ENCODE data around the gene ABHD2. TPM values are rescaled to one million over a fixed set of nuclear protein-coding genes. Genes with fewer than 3 reads are reported as not detected.
A peak's percentile ranks its signal among the peaks of the same experiment; 100 is the strongest.

Gene ABHD2
- total RNA-seq, 1 experiment from 2014 or later, result 15.6 TPM

- Histone ChIP-seq H2BK12ac (ENCODE audit: insufficient read length, low read depth, low read length) (no peak overlapping the region), H3K9me3 (ENCODE audit: control insufficient read depth, low read depth, low read length) (no peaks in the 10 kb centered on the region), H3K14ac (ENCODE audit: insufficient read depth, low read length) (no peak overlapping the region), H3K79me2 (ENCODE audit: insufficient read depth, low read length) (no peaks in the 10 kb centered on the region), H3K23me2 (ENCODE audit: insufficient read length, low read depth, low read length, poor library complexity, severe bottlenecking) (no peaks in the 10 kb centered on the region), H2BK20ac (ENCODE audit: low read depth, low read length, poor library complexity, severe bottlenecking) (no peak overlapping the region), H3K79me1 (ENCODE audit: insufficient read depth, low read depth, low read length, poor library complexity, severe bottlenecking) (no peaks in the 10 kb centered on the region), H4K5ac (ENCODE audit: insufficient read length, low read depth, low read length) (no peak overlapping the region), H2BK120ac (ENCODE audit: low read depth, low read length, poor library complexity, severe bottlenecking) (no peak overlapping the region), H3K18ac (ENCODE audit: insufficient read length, low read depth, low read length) (no peak overlapping the region), H3K4ac (ENCODE audit: low read depth, low read length) (no peak overlapping the region), H4K20me1 (ENCODE audit: control insufficient read depth, insufficient read depth, insufficient read length) (no peaks in the 10 kb centered on the region), H3K56ac (ENCODE audit: insufficient read length, low read depth, low read length) (no peak overlapping the region), H2AFZ (ENCODE audit: low read length) (no peak overlapping the region), H3K27me3 (ENCODE audit: insufficient read depth, low read length) (no peaks in the 10 kb centered on the region), H3K4me1 (ENCODE audit: insufficient read depth, low read length) (peaks cover 4% of the 10 kb centered on the region; the same call in 1 of the 2 replicates), H4K91ac (ENCODE audit: insufficient read length, low read depth, low read length) (no peak overlapping the region), H4K8ac (replicated peaks; ENCODE audit: insufficient read length, low read depth, low read length) (no peak overlapping the region), H2AK5ac (ENCODE audit: insufficient read length, low read length) (no peak overlapping the region), H3K23ac (ENCODE audit: insufficient read length, low read depth, low read length) (no peak overlapping the region), H3K4me2 (ENCODE audit: insufficient read depth, insufficient read length, low read length) (no peak overlapping the region), H3K27ac (ENCODE audit: insufficient read length, low read depth, low read length) (no peak overlapping the region), H3K9ac (ENCODE audit: extremely low read depth, insufficient read length, low read length) (no peak overlapping the region), H2BK15ac (ENCODE audit: low read depth, low read length) (no peak overlapping the region), H3T11ph (ENCODE audit: low read length) (no peak overlapping the region), H2BK5ac (ENCODE audit: insufficient read length, low read length) (no peak overlapping the region)
- peaks cover 30 to 54% of the 10 kb centered on the region in 2 experiments for H3K4me1 Mint-ChIP-seq
- peak overlapping the region; percentile 85 to 92 (median 87); a peak in 4 of 7 replicates for H3K27ac Mint-ChIP-seq
- H3K27me3 Mint-ChIP-seq (ENCODE audit: low read depth), result no peaks in the 10 kb centered on the region
- H3K36me3 Mint-ChIP-seq (ENCODE audit: insufficient read depth in 1 of 3, low read depth in 3 of 3), result peaks cover 0 to 24% (median 17%) of the 10 kb centered on the region in 3 experiments; a peak in 5 of 7 replicates
- DNase-seq, result no peak
- no peaks in the 10 kb centered on the region for H3K9me3 Mint-ChIP-seq
- no peak for TF ChIP-seq CTCF (conservative IDR thresholded peaks at IDR 0.05)
- 0 out of 5 replicates have a peak overlapping the region, but pooled peaks of 1 of the 2 experiments have one; percentile 23 for H3K4me3 Mint-ChIP-seq
- no CpG with 5 or more reads among the region's 3 CpGs for WGBS (ENCODE audit: extremely low coverage, insufficient read length, low lambda C conversion rate)
These were observed 29.5 kb downstream of the ABHD2 start for GRCh38 chr15:89117790-89118189.
